Putamen (tissue), 1 donor: ENCODE measurements around the gene ITPK1.
A peak's percentile ranks its signal among the peaks of the same experiment; 100 is the strongest.
"Not testable (repeated sequence)": the region's sequence is repeated elsewhere in the genome, so short reads cannot be mapped to it uniquely, and the experiment has no call there.

Experiments
- DNase-seq: peaks from one replicate; pipeline ENCODE4 v3.0.0-alpha.2; 2016; ENCODE audit warnings: low spot score

Gene ITPK1

DNA sequence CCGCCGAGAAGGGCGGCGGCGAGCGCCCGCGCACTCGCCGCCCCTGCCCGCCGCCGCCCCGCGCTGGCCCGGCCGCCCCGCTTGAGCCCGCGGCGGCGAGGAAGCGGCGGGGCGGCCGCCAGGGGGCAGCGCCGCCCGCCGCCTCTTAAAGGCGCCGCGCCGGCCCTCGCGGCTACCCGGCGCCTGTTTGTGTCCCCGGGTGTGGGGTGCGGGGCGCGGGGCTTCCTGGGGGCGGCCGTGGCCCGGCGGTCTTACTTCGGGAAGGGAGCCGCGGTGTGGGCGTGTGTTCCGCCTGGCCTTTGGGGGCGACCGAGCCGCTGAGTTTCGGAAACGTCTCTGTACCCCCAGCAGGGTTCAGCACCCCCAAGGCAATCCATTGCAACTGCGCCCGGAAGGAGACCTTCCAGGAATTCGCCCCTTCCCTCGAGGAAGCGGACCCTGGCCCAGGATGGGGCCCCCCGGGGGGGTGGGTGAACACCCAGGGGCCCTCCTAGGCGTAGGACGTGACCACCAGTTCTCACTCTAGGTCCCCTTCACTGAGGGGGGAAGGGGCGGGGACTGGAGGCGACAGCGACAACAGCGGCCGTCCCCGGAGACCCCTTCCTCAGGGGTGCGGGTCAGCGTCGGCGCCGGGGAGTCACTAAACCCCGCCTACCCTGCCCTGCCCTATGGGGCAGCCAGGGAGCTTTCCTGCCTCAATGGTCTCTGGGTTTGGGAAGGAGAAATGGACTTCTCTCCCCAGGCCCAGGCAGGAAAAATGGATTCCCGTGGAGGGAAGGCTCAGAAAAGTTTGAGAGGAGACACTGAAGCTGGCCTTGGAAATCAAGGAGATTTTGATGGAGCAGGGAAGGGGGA, at the start of gene ITPK1:
ITPK1 (minus strand) TSS at position 105 of the 855 bp plus-strand sequence. CDS start 762 bp downstream, outside the sequence.
- peak; percentile 68 for DNase-seq

GRCh38 chr14:93163564-93163963, 47.8 kb upstream of the ITPK1 start:
- DNase-seq, result no peak

DNA sequence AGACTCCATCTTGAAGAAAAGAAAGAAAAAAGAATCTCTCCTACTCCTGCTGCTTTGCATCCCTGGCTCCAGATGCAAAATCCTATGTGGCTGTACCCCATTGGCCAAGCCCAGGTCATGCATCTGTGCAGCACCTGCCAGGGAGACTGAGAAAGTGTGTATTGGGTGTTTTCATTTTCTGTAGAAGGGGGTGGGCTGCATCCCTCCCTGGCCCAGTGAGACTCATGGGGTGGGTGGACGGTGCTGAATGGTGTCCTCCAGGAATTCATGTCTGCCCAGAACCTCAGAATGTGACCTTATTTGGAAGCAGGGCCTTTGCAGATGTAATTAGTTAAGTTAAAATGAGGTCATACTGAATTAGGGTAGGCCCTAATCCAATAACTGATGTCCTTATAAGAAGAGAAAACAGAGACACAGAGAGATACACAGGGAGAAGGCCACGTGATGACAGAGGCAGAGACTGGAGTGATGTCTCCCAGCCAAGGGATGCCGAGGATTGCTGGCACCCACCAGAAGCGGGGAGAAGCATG, 45.8 kb upstream of the ITPK1 start:
- DNase-seq, result no peak

DNA sequence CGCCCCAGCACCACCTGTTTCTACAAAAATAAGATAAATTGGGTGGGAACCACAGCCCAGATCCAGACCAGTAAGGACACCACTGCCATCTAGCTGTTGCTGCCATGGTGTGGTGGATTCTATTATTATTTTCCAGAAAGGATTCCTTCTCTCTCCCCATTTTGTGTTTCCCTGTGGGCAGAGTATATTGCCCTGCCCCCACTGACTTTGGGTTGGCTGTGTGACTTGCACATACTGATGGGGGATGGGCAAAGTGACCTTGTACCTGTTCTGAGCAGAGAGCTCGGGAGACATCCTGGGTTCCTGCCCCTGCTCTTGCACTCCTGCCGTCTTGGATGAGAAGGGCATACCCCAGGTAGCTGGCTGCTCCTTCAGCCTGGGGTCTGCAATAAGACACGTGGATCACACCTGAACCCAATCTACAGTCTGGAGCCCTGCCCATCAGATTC, 44.7 kb upstream of the ITPK1 start:
- no peak for DNase-seq

GRCh38 chr14:93159625-93160352, 44.1 kb upstream of the ITPK1 start:
- not testable (repeated sequence) for DNase-seq

GRCh38 chr14:93158349-93158748, 42.6 kb upstream of the ITPK1 start:
- DNase-seq, result not testable (repeated sequence)

- no peak for DNase-seq
These were observed 41.1 kb upstream of the ITPK1 start for GRCh38 chr14:93156693-93157369.

- no peak for DNase-seq
These were observed 39.9 kb upstream of the ITPK1 start for GRCh38 chr14:93155667-93156066.

DNA sequence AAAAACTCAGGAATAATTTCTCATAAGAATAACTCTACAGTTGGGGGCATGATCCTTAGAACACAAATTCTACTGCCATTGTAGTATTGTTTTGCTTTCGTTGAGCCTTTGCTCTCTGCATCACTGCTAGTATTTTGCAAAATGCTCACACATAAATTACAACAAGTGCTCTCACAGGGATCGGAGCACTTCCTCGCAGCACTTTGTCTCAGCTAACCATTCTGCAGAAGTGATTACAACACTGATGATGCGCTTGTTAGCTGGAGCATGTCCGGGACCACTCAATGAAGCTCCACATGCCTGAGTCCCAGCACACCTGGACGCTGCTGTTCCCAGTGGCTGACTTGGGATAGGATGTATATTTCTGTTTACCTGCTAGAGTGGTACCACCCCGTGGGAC, 37.4 kb upstream of the ITPK1 start:
- no peak for DNase-seq

DNA sequence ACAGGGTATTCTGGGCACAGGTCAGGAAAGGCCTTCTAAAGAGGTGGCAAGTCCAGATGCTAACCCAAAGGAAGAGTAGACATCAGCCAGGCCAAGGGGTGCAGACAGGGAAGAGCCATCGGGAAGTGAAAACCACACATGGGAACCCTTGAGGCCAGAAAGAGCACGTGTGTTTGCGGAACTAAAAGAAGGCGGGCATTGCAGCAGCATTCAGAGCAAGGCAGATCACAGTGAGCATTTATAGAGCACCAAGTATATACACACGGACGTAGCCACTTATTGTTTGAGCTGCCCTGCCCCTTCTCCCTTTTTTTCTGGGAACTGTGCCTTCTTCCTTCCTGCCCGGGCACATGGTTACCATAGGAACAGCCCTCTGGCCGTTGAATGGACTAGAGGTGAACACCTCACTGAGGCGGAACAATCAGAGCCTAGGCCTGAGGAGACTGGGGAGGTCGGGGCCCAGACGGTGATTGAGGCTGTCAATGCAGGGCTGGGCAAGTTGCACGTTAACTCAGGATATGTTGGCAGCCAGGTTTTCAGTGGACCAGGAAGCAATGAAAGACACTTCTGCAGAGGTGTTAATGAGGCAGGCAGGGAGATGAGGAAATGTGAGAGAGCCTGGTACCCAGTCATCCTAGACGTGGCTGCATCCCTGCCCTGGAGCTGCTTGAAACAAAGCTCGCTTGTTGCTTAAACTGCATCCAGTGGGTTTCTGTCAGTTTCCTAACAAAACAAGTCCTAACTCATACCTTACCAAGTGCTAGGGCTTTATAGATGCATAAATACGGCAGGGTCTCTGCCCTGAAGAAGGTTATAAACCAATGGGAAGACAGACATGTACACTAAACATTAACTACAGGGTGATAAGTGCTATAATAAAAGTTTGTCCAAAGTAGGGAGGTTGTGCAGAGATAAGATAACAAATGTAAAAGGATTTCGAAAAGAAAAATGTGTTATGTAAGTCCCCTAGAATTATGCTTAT, 34.8 kb upstream of the ITPK1 start:
- no peak for DNase-seq

GRCh38 chr14:93148979-93149378, 33.3 kb upstream of the ITPK1 start:
- no peak for DNase-seq

DNA sequence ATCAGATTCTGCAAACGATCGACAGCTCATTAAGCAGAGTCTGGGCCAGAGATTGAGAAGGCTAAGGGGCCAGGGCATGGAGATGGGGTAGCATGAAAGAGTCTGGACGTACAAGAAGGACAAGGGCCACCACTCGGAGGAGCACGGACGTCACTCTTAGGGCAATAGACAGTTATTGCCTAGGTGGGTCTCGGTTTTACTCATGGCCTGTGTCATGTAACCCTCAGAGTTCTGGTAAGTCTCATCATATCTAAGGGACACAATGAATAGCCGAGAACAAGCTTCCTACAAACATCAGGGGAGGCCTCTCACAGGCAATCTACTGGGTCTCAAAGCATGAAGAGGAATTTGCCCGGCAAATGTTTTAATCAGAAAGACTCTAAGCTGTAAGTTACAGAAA, 30.4 kb upstream of the ITPK1 start:
- DNase-seq, result no peak

DNA sequence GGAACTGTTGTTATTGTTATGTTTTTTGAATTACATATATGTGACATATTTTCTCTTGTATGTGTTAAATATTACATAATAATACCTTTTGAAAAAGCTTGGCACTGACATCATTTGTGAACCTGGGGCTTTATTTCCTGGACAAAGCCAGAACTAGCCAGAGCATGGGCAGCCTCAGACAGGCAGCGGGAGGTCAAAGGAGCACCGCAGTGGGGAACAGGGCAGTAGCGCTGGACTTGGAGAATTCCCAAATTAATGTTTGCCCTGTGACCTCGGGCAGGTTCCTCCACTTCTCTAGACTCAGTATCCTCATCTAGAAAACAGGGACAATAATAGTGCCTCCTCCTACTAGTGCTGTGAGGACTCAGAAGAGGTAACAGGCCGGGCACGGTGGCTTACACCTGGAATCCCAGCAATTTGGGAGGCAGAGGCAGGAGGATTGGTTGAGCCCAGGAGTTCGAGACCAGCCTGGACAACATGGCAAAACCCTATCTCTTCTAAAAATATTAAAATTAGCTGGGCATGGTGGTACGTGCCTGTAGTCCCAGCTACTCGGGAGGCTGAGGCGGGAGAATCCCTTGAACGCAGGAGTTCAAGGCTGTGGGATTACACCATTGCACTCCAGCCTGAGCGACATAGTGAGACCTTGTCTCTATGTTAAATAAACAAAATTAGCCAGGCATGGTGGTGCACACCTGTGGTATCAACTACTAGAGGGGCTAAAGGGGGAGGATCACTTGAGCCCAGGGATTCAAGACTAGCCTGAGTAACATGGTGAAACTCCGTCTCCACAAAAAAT, 27.3 kb upstream of the ITPK1 start:
- no peak for DNase-seq

DNA sequence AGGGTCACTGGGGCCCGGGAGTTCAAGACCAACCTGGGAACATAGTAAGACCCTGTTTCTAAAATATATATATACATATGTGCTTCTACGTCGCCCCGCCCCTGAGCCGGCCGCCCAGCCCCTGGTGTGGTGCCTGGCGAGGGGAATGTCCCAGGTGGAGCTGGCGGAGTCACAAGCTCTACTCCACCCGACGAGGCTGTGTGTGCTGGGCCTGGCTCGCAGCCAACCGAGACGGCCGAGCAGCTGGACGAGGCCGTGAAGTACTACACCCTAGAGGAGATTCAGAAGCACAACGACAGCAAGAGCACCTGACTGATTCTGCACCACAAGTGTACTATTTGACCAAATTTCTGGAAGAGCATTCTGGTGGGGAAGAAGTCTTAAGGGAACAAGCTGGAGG, 22.1 kb upstream of the ITPK1 start:
- DNase-seq, result no peak

GRCh38 chr14:93136508-93136907, 20.8 kb upstream of the ITPK1 start:
- not testable (repeated sequence) for DNase-seq

DNA sequence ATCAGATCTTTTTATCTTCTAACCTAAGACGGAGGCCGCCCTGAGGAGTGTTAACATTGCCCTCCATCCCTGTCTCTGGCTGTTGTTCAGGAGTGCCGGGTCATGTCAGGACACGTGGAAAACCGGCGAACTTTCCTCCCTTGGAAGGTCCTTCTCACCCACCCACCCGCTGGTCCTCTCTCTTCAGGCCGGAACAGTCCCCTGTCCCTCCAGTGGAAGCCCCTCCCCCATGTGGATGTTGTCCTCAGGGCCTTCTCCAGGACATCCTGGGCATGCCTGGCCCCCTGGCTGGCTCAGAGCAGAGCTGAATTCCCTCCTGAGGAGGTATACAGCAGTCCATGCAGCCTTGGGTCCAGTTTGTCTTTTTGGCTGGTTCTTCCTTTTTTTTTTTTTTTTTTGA, 20.3 kb upstream of the ITPK1 start:
- DNase-seq, result no peak

DNA sequence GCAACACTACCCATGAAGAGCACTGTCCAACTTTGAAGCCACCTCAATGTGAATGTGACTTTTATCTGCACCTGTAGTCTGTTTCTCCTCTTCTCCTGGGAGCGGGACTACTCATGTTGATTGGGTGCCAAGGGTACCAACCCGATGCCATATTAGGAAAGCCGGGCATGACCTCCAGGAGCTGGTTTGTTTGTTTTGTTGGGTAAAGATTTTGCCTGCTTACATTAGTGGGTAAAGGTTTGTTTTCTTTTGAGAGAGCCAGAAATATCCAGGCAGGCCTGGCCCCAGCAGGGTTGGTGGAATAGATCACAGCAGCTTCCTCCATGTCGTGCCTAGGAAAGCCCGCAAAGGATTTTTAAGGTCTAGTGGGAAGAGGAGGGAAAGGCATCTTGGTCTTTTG, 19.7 kb upstream of the ITPK1 start:
- DNase-seq, result no peak

GRCh38 chr14:93133464-93133863, 17.7 kb upstream of the ITPK1 start:
- DNase-seq, result no peak

GRCh38 chr14:93132472-93133065, 16.8 kb upstream of the ITPK1 start:
- DNase-seq, result peak; percentile 50
